H1 (cell line): ENCODE measurements around the gene MSH5. TPM values are rescaled to one million over a fixed set of nuclear protein-coding genes. Genes with fewer than 3 reads are reported as not detected.

Experiments
- CTCF ChIP-seq, 3 experiments: IDR thresholded peaks; 1 replicate in 2 of 3; 2 replicates in 1 of 3; pipeline versions ENCODE4 v1.5.1 to v1.6.1; 2011; ENCODE audit warnings: low read length in 3 of 3, mild to moderate bottlenecking in 3 of 3, inconsistent platforms in 2 of 3, low read depth in 1 of 3, moderate library complexity in 1 of 3; ENCODE audit not compliant: insufficient read depth in 1 of 3; ENCODE audit errors: control extremely low read depth in 1 of 3
- polyA plus RNA-seq, 7 experiments: library from polyadenylated mRNA; depleted of rRNA in 3 of 7; stranded (reverse) in 5 of 7; unstranded in 2 of 7; fragments of >200 nt in 5 of 7; fragments of 200-250 nt in 2 of 7; gene quantifications; 1 replicate in 5 of 7; 2 replicates in 1 of 7; 4 replicates in 1 of 7; pipeline versions ENCODE4 v1.2.1 to v1.2.3, GENCODE V29; 2011 to 2013; ENCODE audit warnings: missing spikeins in 2 of 7, mixed read lengths in 2 of 7
- total RNA-seq: library from RNA; stranded (reverse); fragmentation: NEBNext Ultra II Directional; extraction: Animal tissue kit (Norgen Biotek cat#: 25700); gene quantifications from 2 replicates; pipeline ENCODE4 v1.2.1, GENCODE V29; 2021

Gene MSH5
- total and polyA plus RNA-seq, 2 of the 8 experiments (the other 6 are each of a cell fraction or from before 2014, with no cell fraction given) = 25.3 to 26.5 TPM

- peak in 2 of 3 experiments; percentile 85 to 95; a peak in 3 of 4 replicates for TF ChIP-seq CTCF (IDR thresholded peaks at IDR 0.05; ENCODE audit: control extremely low read depth in 1 of 3, insufficient read depth in 1 of 3, low read depth in 1 of 3, low read length in 3 of 3)
Measured at GRCh38 chr6:31769684-31770371, 30.0 kb downstream of the MSH5 start (continued).
